ENCODE measurements around the gene GABBR2.

DNA sequence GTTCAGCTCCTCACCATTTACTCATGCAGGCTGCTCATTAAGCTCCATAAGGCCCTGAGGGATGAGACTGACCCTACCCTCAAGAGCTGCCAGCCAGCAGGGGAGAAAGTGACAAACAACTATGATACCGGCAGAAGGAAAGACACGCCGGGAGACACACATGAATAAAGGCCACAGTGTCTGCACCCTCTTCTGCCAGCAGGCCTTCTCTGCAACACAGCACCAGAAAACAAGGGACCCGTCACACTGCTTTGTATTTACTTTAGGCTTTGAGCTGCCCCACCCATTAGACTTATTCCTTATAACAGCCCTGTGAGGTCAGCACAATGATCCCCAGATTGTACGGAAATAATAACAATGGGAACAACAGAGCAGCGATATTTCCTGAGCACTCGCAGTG lies 7.2 kb downstream of the GABBR2 start:
- TF ChIP-seq CTCF (conservative IDR thresholded peaks at IDR 0.05; ENCODE audit: low read depth in 2 of 2) (no peak), REST (IDR thresholded peaks at IDR 0.05; ENCODE audit: unreplicated experiment) (no peak), ETS1 (IDR thresholded peaks at IDR 0.05) (no peak), EZH2phosphoT487 (IDR thresholded peaks at IDR 0.05; ENCODE audit: unreplicated experiment) (no peak), POLR2AphosphoS5 (IDR thresholded peaks at IDR 0.05; ENCODE audit: low read depth) (no peak), EZH2 (IDR thresholded peaks at IDR 0.05; ENCODE audit: low read depth, unreplicated experiment) (no peak), CREB1 (CRISPR knock-in tag; IDR thresholded peaks at IDR 0.05; ENCODE audit: low read depth) (no peak), ZNF114 (CRISPR knock-in tag; IDR thresholded peaks at IDR 0.05) (no peak), NANOG (IDR thresholded peaks at IDR 0.05; ENCODE audit: borderline replicate concordance) (no peak)

All from GM23338 (cell line).